HG03108 (cell line): ENCODE measurements around the gene ARL16.
A peak's percentile ranks its signal among the peaks of the same experiment; 100 is the strongest.

Experiments used
- ATAC-seq: cut with Tn5 transposase; IDR thresholded peaks from one replicate; pipeline ENCODE4 v1.9.1; 2021; ENCODE audit warnings: moderate library complexity; ENCODE audit not compliant: unreplicated experiment

Gene ARL16

DNA sequence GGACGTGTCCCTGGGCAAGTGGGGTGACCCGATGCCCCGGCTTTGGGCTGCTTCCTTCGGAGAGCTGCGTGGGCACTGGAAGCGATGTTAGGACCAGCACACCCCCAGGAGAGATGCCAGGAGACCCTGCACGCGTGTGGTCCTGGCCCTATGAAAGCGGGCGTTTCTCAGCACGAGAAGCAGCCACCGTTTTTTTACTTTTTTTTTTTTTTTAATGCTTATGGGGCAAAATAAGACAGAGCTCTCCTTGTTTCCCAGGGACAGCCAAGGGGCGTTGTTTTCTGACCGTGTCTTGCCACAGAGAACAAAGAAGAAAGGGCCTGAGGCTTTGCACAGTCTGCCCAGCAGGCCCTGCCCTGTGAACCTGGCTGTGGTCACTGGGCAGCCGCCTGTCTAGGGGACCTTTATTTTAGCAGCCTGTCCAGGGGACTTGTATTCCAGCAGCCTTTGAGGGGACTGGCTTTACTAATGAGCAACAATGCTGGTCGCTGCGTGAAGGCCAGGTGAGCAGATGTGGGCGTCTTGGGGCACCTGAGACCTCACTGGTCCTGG is 29.5 kb upstream of the ARL16 start:
- no peak for ATAC-seq

DNA sequence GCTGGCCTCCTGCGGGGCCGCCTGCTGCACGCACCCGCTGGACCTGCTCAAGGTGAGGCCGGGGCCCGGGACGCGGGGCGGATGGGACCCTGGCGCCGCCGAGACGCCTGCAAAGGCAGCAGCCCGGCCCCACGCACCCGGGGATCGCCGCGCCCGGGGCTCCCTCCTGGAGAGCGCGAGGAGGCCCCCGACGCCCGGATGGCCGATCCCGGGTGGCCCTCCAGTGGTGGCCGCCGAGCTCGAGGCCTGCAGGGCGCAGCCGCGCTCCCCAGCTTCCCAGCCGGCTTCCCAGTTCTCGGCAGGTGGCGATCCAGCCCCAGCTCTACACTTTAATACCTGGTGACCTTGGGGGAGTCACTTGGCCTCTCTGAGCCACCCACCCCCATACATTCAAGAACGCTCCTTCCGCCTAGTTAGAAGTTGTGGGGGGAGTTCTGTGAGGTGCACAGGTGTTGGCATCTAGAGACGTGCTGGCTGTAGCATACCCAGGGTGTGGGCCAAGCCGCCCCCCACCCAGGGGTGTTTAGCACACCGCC is 28.9 kb upstream of the ARL16 start:
- ATAC-seq: peak; percentile 19

GRCh38 chr17:81711814-81712467 is 28.3 kb upstream of the ARL16 start, which contains the start of gene SLC25A10:
TSS of gene SLC25A10 (plus strand) at chr17:81712284. CDS start at chr17:81712427, 143 bp downstream.
- ATAC-seq: peak; percentile 45

DNA sequence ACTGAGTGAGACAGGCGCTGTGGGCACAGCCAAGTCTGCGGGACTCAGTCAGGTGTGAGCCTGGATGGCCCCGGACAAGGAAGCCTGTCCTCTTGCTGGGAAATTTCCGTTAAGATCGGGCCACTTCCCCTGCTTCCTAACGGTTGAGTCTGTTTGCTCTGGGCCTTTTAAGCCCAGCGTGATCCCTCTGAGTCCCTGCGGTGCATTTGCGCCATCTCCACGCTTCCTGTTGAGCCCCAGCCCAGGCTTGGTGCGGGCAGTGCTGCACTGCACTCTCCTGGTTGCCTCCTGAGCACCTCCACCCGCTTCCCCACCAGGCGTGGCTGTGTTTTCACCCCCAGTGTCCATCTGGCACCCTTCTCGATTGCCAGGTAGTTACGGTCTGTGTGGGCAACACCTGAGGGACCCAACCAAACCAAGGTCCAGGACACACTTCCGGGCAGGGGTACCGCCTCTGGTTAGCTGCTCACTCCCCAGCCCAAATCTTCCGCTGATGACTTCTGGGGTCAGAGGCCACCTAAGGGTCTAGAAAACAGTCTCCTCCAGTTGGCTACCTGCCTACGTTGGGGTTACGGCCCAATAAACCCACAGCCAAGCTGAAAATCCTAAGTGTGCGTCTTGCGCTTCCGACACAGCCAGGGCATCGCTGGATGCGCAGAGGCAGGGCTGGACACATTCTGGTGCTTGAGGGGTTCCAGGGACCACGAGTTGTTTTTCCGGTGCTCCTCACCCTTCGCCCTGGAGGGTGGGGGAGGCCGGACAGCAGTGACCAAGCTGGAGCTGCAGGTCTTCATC is 27.1 kb upstream of the ARL16 start:
- ATAC-seq: no peak

GRCh38 chr17:81708739-81709185 is 25.2 kb upstream of the ARL16 start:
- ATAC-seq: no peak

DNA sequence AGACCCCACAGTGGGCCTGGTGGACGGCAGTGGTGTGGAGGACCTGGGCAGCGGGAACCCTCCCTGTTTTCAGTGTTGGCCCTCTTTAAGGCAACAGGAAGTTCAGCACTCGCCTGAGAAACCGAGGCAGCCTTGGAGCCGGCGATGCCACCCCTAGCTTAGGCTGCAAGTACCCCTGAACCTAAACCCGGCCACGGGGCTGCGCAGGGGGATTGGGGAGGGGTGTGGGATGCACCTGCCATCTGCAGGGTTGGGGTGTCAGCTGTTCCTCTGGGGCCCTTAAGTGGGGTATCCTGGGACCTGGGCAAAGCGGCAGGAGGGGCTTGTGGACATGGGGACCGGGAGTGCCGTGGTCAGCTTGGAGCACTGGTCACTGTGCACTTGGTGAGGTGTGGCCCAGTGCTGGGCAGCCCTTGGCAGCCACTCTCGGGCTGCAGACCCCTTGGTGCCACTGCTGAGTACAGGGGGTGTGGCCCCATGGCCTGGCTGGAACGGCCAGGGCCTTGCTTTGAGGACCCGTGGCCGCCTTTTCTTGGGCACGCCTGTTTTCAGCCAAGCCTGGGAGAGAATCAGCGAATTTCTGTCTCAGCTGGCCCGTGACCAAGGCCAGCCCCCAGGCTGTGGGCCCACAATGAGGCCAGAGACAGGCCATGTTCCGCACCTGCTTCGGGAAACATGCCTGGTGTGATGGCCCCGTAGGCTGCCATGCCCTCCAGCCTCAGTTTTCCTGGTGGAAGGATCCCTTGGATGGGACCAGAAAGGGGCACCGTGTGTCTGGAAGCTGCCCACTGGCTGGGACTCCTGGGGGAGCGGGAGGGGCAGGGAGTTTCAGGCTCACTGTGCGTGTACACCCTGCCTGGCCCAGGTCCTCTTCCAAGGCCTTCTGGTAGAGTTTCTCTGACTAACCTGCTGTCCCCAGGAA is 24.4 kb upstream of the ARL16 start:
- no peak for ATAC-seq

GRCh38 chr17:81706757-81707624 is 23.4 kb upstream of the ARL16 start:
- no peak for ATAC-seq

GRCh38 chr17:81706232-81706611 is 22.6 kb upstream of the ARL16 start:
- ATAC-seq: no peak

DNA sequence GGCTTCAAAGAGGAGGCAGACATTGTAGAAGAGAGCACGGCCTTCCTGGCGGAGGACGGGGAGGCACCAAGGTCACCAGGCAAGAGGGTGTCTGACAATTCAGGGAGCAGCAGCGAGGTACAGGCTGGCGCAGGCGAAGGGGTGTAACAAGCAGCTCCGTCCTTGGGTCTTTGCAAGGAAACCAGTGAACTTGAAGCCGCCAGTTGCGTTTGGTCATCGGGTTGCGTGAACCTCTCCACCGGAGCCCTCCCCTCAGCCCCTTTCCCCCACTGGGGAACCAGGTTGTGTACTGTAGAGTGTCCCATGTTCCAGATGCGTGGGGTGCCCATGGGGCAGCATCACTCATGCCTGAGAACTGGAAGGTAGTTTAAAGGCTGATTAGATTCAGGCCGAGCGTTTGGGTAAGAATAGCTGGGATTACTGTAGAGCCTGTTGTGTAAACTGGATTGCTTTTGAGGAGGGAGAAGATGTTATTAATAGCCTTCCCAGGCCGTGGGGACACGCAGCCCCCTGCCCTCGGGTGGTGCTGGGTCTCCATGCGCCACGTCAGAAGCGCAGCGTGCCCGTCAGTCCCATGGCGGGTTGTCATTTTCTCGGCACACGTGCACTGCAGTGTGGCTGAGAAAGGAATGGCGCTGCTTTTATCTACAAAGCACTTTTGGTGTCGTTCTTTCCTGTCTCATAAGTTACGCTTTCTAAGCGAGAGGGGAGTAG is 22.1 kb upstream of the ARL16 start:
- ATAC-seq: no peak

DNA sequence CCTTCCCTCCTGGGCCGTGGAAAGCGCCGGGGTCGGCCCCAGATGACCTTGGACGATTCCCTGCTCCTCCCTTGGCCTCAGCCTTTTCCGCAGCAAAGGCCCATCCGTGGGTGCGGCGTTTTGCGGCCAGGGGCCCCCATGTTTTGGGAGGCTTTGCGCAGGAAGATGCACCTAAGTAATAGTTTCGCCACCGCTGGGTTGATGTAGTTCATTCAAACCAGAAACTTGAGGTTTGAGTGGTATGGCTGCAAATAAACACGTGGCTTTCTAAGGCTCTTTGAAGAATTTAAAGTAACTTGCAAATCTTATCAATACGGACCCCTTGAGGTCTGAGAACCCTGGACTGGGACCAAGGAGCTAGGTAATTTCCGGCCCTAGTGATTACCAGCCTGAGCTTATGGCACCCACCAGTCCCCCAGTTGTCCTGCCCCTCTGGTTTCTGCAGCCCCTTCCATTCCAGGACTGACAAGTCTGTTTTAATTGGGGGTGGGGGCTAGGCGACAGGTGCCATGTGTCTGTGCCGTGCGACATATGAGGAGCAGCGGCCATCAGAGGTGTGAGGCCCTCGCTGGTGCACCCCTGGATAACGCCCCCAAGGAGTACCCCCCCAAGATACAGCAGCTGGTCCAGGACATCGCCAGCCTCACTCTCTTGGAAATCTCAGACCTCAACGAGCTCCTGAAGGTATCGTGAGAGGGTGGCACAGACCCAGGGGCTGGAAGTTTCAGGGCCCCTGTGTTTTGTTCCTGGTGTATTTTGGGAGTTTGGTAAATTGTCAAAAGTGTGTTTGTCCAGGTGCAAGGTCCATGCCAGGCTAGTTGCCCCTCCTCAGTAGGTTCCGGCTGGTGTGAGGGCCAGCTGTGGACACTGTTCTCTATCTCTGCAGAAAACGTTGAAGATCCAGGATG is 20.4 kb upstream of the ARL16 start:
- ATAC-seq: no peak

DNA sequence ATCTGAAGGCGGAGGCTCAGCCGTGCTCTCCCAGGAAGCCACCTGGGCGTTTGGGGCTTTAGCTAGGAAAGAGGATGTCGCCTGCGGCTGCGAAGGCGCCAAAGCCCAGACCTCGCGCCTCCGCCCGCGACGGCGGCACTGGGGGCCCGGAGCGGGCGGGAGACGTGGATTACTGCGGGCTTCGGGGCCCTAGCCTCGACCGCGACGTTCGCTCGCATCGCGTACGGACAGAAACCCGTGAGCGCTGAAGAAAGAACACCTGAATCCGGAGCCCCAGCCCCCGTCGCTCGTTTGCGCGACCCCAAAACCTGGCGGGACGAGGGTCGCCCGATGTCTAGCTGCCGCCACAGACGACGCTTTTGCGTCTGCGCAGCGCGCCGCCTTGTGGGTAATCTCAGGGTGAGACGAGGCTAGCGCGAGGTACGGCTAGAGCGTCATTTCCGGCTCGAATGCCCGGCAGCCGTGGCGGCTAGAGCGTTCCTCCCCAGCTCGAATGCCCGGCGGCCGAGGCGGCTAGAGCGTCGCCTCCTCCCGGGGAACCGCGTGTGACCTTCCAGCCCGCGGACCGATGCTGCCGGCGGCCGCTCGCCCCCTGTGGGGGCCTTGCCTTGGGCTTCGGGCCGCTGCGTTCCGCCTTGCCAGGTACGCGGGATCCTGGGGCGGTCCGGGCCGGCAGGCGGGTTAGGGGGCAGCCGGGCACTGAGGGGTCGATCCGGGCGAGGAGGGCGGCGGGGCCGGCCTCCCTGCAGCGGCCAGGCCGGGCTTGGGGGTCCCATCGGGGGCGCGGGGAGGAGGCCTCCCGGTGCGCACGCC is 19.5 kb upstream of the ARL16 start, which contains the start of gene MRPL12:
Gene MRPL12 (plus strand): TSS at position 434 of the 813 bp plus-strand sequence. CDS start 135 bp downstream, at position 569.
- ATAC-seq: peak; percentile 81

DNA sequence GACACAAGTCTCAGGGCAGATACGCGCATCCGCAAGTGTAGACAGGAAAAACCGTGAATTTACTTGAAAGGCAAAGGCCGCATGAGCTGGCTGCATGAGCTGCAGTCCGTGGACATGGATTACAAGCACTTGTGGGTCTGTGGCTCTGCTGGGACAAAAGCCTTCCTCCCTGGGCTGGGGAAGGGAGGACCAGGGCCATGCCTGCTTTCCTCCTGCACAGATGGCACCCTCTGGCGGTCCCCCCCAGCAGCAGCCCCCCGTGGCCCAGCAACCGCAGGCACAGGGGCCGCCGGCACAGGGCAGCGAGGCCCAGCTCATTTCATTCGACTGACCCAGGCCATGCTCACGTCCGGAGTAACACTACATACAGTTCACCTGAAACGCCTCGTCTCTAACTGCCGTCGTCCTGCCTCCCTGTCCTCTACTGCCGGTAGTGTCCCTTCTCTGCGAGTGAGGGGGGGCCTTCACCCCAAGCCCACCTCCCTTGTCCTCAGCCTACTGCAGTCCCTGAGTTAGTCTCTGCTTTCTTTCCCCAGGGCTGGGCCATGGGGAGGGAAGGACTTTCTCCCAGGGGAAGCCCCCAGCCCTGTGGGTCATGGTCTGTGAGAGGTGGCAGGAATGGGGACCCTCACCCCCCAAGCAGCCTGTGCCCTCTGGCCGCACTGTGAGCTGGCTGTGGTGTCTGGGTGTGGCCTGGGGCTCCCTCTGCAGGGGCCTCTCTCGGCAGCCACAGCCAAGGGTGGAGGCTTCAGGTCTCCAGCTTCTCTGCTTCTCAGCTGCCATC is 17.9 kb upstream of the ARL16 start:
- ATAC-seq: no peak

DNA sequence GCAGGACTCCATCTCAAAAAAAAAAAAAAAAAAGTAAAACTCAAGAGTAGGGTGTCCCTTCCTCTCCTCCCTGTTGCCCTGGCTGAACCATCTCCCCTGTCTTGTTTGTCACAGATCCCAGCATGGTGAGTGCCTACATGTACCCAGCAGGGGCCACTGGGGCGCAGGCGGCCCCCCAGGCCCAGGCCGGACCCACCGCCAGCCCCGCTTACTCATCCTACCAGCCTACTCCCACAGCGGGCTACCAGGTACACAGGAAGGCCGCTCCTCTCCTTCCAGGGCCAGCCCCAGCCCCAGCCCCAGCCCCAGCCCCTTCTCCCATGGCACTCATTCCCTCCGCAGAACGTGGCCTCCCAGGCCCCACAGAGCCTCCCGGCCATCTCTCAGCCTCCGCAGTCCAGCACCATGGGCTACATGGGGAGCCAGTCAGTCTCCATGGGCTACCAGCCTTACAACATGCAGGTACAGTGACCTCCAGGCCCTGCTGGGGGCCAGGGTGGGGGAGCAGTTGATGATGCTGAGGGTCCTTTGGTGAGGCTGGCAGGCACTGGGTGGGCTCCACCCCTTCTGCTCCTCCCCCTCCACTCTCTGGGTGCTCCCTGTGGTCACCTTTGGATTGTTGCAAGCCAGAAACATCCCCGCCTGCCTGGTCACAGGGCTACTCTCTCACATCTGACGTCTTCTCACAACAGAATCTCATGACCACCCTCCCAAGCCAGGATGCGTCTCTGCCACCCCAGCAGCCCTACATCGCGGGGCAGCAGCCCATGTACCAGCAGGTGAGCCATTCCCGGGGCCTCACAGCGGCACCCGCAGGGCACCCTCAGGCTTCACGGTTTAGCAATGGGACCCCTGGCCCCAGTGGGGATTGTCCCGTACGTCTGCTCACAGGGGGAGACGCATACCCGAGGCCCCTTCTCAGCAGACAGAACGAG is 17.0 kb upstream of the ARL16 start:
- ATAC-seq: no peak

GRCh38 chr17:81697261-81698044 is 13.9 kb upstream of the ARL16 start:
- ATAC-seq: no peak
